GM12878 (cell line): Measurements from ENCODE around the gene NOS1AP. TPM values are rescaled to one million over a fixed set of nuclear protein-coding genes. Genes with fewer than 3 reads are reported as not detected.

ENCODE experiments used
- ATAC-seq: fragments of 200-7000 bp; cut with Tn5 transposase; 3 replicates; pipeline ENCODE4 v1.9.1; 2020; ENCODE audit warnings: mild to moderate bottlenecking, moderate library complexity
- BruUV-seq: library from RNA; stranded (reverse); fragments of 400-500 nt; replicated peaks from 2 replicates; lab custom pipeline; 2021; lab: Mats Ljungman, UMichigan
- CTCF ChIA-PET: fragments of 300-600 bp; sonication (Branson Sonifier 250); formaldehyde crosslinking; extraction: SDS; loops from one replicate; lab custom pipeline; 2021; ENCODE audit warnings: inconsistent platforms; lab: Yijun Ruan, JAX
- POLR2A ChIA-PET: fragments of 350-600 bp; formaldehyde crosslinking; extraction: SDS; loops from one replicate; lab custom pipeline; 2021; ENCODE audit warnings: inconsistent platforms; lab: Charles Lee
- RAD21 ChIA-PET: fragments of 300-600 bp; sonication (Branson Sonifier 250); formaldehyde crosslinking; loops from one replicate; lab custom pipeline; 2023; ENCODE audit warnings: antibody characterized with exemption; ENCODE audit not compliant: unreplicated experiment; lab: Charles Lee
- SMC1A ChIA-PET: fragments of 300-600 bp; sonication (Branson Sonifier 250); formaldehyde crosslinking; loops from one replicate; lab custom pipeline; 2023; ENCODE audit not compliant: unreplicated experiment, uncharacterized antibody; lab: Charles Lee
- DNase-seq: peaks from one replicate; pipeline ENCODE4 v3.0.0-alpha.2; 2011; ENCODE audit warnings: low read depth, low spot score
- FAIRE-seq: peaks from 3 replicates; lab custom pipeline; 2011; peaks lifted over from hg19 to GRCh38; lab: Jason Lieb, UNC
- H2AFZ ChIP-seq: 2 replicates; pipeline ENCODE4 v1.6.0; 2011; ENCODE audit warnings: low read depth, low read length, control low read depth; ENCODE audit not compliant: control insufficient read depth
- H3K27ac ChIP-seq: 2 replicates; pipeline ENCODE4 v1.5.1; 2011; ENCODE audit warnings: control low read depth; ENCODE audit not compliant: control insufficient read depth, insufficient read depth
- H3K27me3 ChIP-seq, 2 experiments: replicated peaks in 1 of 2; 2 replicates each; pipeline versions ENCODE4 v1.6.0 to v1.6.1; 2011; ENCODE audit warnings: low read length in 1 of 2; ENCODE audit not compliant: control insufficient read depth in 2 of 2, insufficient read depth in 2 of 2
- H3K36me3 ChIP-seq, 2 experiments: 2 replicates each; pipeline ENCODE4 v1.5.1; 2011; ENCODE audit warnings: low read length in 1 of 2; ENCODE audit not compliant: control insufficient read depth in 2 of 2, insufficient read depth in 2 of 2
- H3K4me1 ChIP-seq: 2 replicates; pipeline ENCODE4 v1.6.1; 2011; ENCODE audit warnings: mild to moderate bottlenecking, low read length, moderate library complexity, mixed read lengths; ENCODE audit not compliant: control insufficient read depth, insufficient read depth
- H3K4me2 ChIP-seq: 2 replicates; pipeline ENCODE4 v1.6.0; 2011; ENCODE audit warnings: control low read depth; ENCODE audit not compliant: control insufficient read depth, insufficient read depth
- H3K4me3 ChIP-seq: fragments of 200-600 bp; sonication (generic); 2 replicates; pipeline ENCODE4 v1.5.1; 2016
- H3K79me2 ChIP-seq: 2 replicates; pipeline ENCODE4 v1.6.0; 2011; ENCODE audit warnings: low read length; ENCODE audit not compliant: control insufficient read depth, insufficient read depth
- H3K9ac ChIP-seq: 2 replicates; pipeline ENCODE4 v1.8.0; 2011; ENCODE audit warnings: low read length, control low read depth, mixed read lengths; ENCODE audit not compliant: control insufficient read depth, insufficient read depth
- H3K9me3 ChIP-seq: replicated peaks from 3 replicates; pipeline ENCODE4 v1.5.1; 2011; ENCODE audit warnings: mild to moderate bottlenecking, low read length; ENCODE audit not compliant: control insufficient read depth, insufficient read depth
- H4K20me1 ChIP-seq: 2 replicates; pipeline ENCODE4 v1.6.0; 2011; ENCODE audit not compliant: control insufficient read depth, insufficient read depth
- BCL11A ChIP-seq: IDR thresholded peaks from 2 replicates; pipeline ENCODE4 v1.6.1; 2011; ENCODE audit warnings: low read depth, low read length
- DPF2 ChIP-seq: fragments of 450-650 bp; IDR thresholded peaks from 2 replicates; pipeline ENCODE4 v1.6.1; 2017; ENCODE audit warnings: mild to moderate bottlenecking
- KAT2A ChIP-seq: conservative IDR thresholded peaks from 2 replicates; pipeline ENCODE4 v1.6.1; 2011; ENCODE audit warnings: low read depth, low read length; ENCODE audit not compliant: control insufficient read depth
- LARP7 ChIP-seq: fragments of 450-650 bp; IDR thresholded peaks from 2 replicates; pipeline ENCODE4 v1.6.1; 2017; ENCODE audit warnings: mild to moderate bottlenecking
- MEF2B ChIP-seq: fragments of 450-650 bp; IDR thresholded peaks from 2 replicates; pipeline ENCODE4 v1.6.1; 2018; ENCODE audit warnings: mild to moderate bottlenecking, moderate library complexity; ENCODE audit not compliant: partially characterized antibody, poor library complexity, severe bottlenecking
- SPI1 ChIP-seq: IDR thresholded peaks from 2 replicates; pipeline ENCODE4 v1.6.1; 2011; ENCODE audit warnings: low read depth, mild to moderate bottlenecking, low read length, moderate library complexity, borderline replicate concordance; ENCODE audit not compliant: insufficient read depth
- SREBF2 ChIP-seq: IDR thresholded peaks from 2 replicates; pipeline ENCODE4 v1.6.1; 2012; ENCODE audit warnings: mild to moderate bottlenecking, low read length
- SUPT20H ChIP-seq: IDR thresholded peaks from 2 replicates; pipeline ENCODE4 v1.6.1; 2011; ENCODE audit warnings: low read depth, mild to moderate bottlenecking, low read length, moderate library complexity, borderline replicate concordance; ENCODE audit not compliant: control insufficient read depth
- TCF3 ChIP-seq: IDR thresholded peaks from 2 replicates; pipeline ENCODE4 v1.6.1; 2012; ENCODE audit warnings: low read depth, mild to moderate bottlenecking, low read length, borderline replicate concordance; ENCODE audit not compliant: insufficient read depth
- ZBTB40 ChIP-seq: fragments of 450-650 bp; IDR thresholded peaks from 2 replicates; pipeline ENCODE4 v1.6.1; 2016; ENCODE audit warnings: mild to moderate bottlenecking, moderate library complexity, borderline replicate concordance
- ZNF384 ChIP-seq: IDR thresholded peaks from 2 replicates; pipeline ENCODE4 v1.6.1; 2012; ENCODE audit warnings: low read depth, mild to moderate bottlenecking, low read length, improper control_type of control experiment, borderline replicate concordance
- ZZZ3 ChIP-seq: IDR thresholded peaks from 2 replicates; pipeline ENCODE4 v1.6.1; 2011; ENCODE audit warnings: low read depth; ENCODE audit not compliant: control insufficient read depth, insufficient read length
- WGBS: methylation state at CpG from one replicate; pipeline ENCODE4 v1.1.6; 2016; ENCODE audit warnings: low lambda C conversion rate; ENCODE audit not compliant: insufficient replicate concordance, insufficient coverage; ENCODE audit errors: missing lambda C conversion rate; 5-methylcytosine and 5-hydroxymethylcytosine counted together
- in situ Hi-C: fragments of 300-500 bp; cut with MboI; formaldehyde crosslinking; loops from 9 replicates; pipeline ENCODE4 v1.14.3; 2018; ENCODE audit warnings: mixed read lengths
- intact Hi-C: fragments of 100-400 bp; cut with micrococcal nuclease; formaldehyde crosslinking; loops from one replicate; pipeline ENCODE4 v1.14.2; 2022; ENCODE audit not compliant: unreplicated experiment
- polyA plus RNA-seq, 11 experiments: library from polyadenylated mRNA; depleted of rRNA in 4 of 11; unstranded in 6 of 11; stranded (reverse) in 5 of 11; fragments of >200 nt; fragmentation: Nextera tagmentation in 4 of 11; fragmentation: Illumina TruSeq in 1 of 11; extraction: Ambion mirVana in 4 of 11; extraction: Trizol in 1 of 11; gene quantifications; 1 replicate in 1 of 11; 2 replicates in 10 of 11; pipeline versions ENCODE4 v1.2.1 to v1.2.3, GENCODE V29; 2011 to 2016; ENCODE audit warnings: inconsistent platforms in 2 of 11, missing spikeins in 2 of 11, low read depth in 1 of 11
- total RNA-seq, 4 experiments: library from RNA; depleted of rRNA in 3 of 4; stranded (reverse); fragments of >200 nt in 3 of 4; fragmentation: Illumina TruSeq in 1 of 4; extraction: Trizol in 1 of 4; gene quantifications; 2 replicates each; pipeline versions ENCODE4 v1.2.1 to v1.2.3, GENCODE V29; 2013 to 2021
- TF ChIP-seq, protein P1 (sequence below): fragments of 450-650 bp; formaldehyde crosslinking; IDR thresholded peaks from 2 replicates; pipeline ENCODE4 v1.4.0; 2022; ENCODE audit warnings: mild to moderate bottlenecking, moderate library complexity
- TF ChIP-seq, protein P2 (sequence below): fragments of 450-650 bp; IDR thresholded peaks from 2 replicates; pipeline ENCODE4 v1.6.1; 2018; ENCODE audit warnings: mild to moderate bottlenecking, low read depth, moderate library complexity; ENCODE audit not compliant: partially characterized antibody

The NOS1AP gene
- total and polyA plus RNA-seq, 10 of the 15 experiments (the other 5 are each of a cell fraction or from before 2014, with no cell fraction given): 0.03 to 0.15 TPM; not detected in 8

DNA sequence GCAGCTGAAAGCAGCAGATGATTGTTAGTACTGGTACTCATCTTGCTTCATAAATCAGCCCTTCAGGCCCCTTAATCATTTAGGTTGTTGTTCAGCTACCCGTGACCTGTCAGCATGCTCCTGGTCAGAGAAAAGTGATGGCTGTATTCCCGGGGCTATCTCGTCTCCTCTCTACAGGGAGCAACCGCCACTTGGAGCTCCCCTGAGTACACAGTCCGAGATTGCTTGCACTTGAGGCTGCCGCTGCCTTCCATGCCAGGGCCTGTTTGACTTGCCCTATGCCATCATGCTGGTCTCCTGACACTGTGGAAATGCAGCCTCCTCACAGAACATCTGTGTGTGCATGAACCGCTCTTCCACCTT is 209.6 kb downstream of the NOS1AP start:
- in situ Hi-C loops (loop anchor here (5.0 kb wide), 1 partner anchor 222 kb away; no protein-coding TSS in a partner anchor), intact Hi-C loops (loop anchor here (5.0 to 10.0 kb wide), 2 partner anchors 113 to 474 kb away; no protein-coding TSS in a partner anchor)
- CTCF ChIA-PET: interaction anchor here (1.0 kb wide), 1 partner anchor 164 kb away, joined by 3 read pairs; no protein-coding TSS in a partner anchor
- Histone ChIP-seq H3K4me2 (no peak overlapping the region), H3K9me3 (no peaks in the 10 kb centered on the region), H3K4me1 (no peaks in the 10 kb centered on the region), H3K36me3 (no peaks in the 10 kb centered on the region), H2AFZ (no peak overlapping the region), H3K27ac (no peak overlapping the region), H3K9ac (no peak overlapping the region), H3K27me3 (peaks cover 2% of the 10 kb centered on the region in 2 experiments; a peak in 3 of 4 replicates), H3K4me3 (no peak overlapping the region), H3K79me2 (no peaks in the 10 kb centered on the region), H4K20me1 (no peaks in the 10 kb centered on the region)
- FAIRE-seq (no peak), ATAC-seq (no peak), DNase-seq (no peak)
- POLR2A ChIA-PET: no interaction called here
- no TSS peak for BruUV-seq
- RAD21 ChIA-PET: interaction anchor here (0.6 to 1.7 kb wide), 3 partner anchors 223 to 487 kb away, joined by 3 to 5 read pairs (median 4); no protein-coding TSS in a partner anchor
- 41% methylated on average over 7 of the region's 7 CpGs for WGBS
- SMC1A ChIA-PET: interaction anchor here (1.7 kb wide), 1 partner anchor 78 kb away, joined by 5 read pairs; no protein-coding TSS in a partner anchor
- TF ChIP-seq ZBTB40: no peak
- TF ChIP-seq ZZZ3: no peak
- no peak for TF ChIP-seq SPI1
- no peak for TF ChIP-seq SUPT20H
- no peak for TF ChIP-seq LARP7
- TF ChIP-seq, protein P1, sequence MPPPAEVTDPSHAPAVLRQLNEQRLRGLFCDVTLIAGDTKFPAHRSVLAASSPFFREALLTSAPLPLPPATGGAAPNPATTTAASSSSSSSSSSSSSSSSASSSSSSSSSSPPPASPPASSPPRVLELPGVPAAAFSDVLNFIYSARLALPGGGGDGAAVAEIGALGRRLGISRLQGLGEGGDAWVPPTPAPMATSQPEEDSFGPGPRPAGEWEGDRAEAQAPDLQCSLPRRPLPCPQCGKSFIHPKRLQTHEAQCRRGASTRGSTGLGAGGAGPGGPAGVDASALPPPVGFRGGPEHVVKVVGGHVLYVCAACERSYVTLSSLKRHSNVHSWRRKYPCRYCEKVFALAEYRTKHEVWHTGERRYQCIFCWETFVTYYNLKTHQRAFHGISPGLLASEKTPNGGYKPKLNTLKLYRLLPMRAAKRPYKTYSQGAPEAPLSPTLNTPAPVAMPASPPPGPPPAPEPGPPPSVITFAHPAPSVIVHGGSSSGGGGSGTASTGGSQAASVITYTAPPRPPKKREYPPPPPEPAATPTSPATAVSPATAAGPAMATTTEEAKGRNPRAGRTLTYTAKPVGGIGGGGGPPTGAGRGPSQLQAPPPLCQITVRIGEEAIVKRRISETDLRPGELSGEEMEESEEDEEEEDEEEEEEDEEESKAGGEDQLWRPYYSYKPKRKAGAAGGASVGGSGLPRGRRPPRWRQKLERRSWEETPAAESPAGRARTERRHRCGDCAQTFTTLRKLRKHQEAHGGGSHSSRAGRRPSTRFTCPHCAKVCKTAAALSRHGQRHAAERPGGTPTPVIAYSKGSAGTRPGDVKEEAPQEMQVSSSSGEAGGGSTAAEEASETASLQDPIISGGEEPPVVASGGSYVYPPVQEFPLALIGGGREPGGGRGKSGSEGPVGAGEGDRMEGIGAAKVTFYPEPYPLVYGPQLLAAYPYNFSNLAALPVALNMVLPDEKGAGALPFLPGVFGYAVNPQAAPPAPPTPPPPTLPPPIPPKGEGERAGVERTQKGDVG: no peak
- TF ChIP-seq TCF3: no peak
- no peak for TF ChIP-seq SREBF2
- TF ChIP-seq KAT2A: no peak
- TF ChIP-seq, protein P2, sequence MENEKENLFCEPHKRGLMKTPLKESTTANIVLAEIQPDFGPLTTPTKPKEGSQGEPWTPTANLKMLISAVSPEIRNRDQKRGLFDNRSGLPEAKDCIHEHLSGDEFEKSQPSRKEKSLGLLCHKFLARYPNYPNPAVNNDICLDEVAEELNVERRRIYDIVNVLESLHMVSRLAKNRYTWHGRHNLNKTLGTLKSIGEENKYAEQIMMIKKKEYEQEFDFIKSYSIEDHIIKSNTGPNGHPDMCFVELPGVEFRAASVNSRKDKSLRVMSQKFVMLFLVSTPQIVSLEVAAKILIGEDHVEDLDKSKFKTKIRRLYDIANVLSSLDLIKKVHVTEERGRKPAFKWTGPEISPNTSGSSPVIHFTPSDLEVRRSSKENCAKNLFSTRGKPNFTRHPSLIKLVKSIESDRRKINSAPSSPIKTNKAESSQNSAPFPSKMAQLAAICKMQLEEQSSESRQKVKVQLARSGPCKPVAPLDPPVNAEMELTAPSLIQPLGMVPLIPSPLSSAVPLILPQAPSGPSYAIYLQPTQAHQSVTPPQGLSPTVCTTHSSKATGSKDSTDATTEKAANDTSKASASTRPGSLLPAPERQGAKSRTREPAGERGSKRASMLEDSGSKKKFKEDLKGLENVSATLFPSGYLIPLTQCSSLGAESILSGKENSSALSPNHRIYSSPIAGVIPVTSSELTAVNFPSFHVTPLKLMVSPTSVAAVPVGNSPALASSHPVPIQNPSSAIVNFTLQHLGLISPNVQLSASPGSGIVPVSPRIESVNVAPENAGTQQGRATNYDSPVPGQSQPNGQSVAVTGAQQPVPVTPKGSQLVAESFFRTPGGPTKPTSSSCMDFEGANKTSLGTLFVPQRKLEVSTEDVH: no peak
- TF ChIP-seq MEF2B: no peak
- TF ChIP-seq DPF2: no peak
- no peak for TF ChIP-seq ZNF384
- no peak for TF ChIP-seq BCL11A
